CD14-positive monocyte (primary cell): Measurements from ENCODE around the gene BCAP31. TPM values are rescaled to one million over a fixed set of nuclear protein-coding genes. Genes with fewer than 3 reads are reported as not detected.
"Not testable (repeated sequence)": the region's sequence is repeated elsewhere in the genome, so short reads cannot be mapped to it uniquely, and the experiment has no call there.

ENCODE experiments used
- DNase-seq, 3 donors: peaks; one replicate each; pipeline ENCODE4 v3.0.0-alpha.2; 2011 to 2022
- H2AFZ ChIP-seq: 2 replicates; pipeline ENCODE4 v1.6.0; 2012; ENCODE audit warnings: mild to moderate bottlenecking, low read depth, low read length, inconsistent platforms; ENCODE audit not compliant: insufficient read depth, poor library complexity, severe bottlenecking
- H3K27ac ChIP-seq, 2 donors: 1 replicate in 1 of 2; 2 replicates in 1 of 2; pipeline ENCODE4 v1.5.1; 2012 to 2013; ENCODE audit warnings: low read length in 2 of 2, control low read depth in 1 of 2, inconsistent platforms in 1 of 2, low read depth in 1 of 2, mild to moderate bottlenecking in 1 of 2
- H3K27me3 ChIP-seq, 2 donors: one replicate each; pipeline versions ENCODE4 v1.6.0 to v1.6.1; 2011 to 2013; ENCODE audit warnings: low read length in 2 of 2; ENCODE audit not compliant: control insufficient read depth in 2 of 2, insufficient read depth in 2 of 2
- H3K36me3 ChIP-seq, 2 donors: replicated peaks in 1 of 2; 1 replicate in 1 of 2; 2 replicates in 1 of 2; pipeline versions ENCODE4 v1.5.1 to v1.6.1; 2012 to 2013; ENCODE audit warnings: low read length in 2 of 2, control low read depth in 1 of 2, inconsistent platforms in 1 of 2, mild to moderate bottlenecking in 1 of 2; ENCODE audit not compliant: insufficient read depth in 2 of 2, control insufficient read depth in 1 of 2
- H3K4me1 ChIP-seq, 2 donors: 1 replicate in 1 of 2; 2 replicates in 1 of 2; pipeline versions ENCODE4 v1.5.1 to v1.6.1; 2012 to 2013; ENCODE audit warnings: low read length in 2 of 2, control low read depth in 1 of 2, inconsistent platforms in 1 of 2, mild to moderate bottlenecking in 1 of 2, moderate library complexity in 1 of 2; ENCODE audit not compliant: insufficient read depth in 2 of 2, control insufficient read depth in 1 of 2
- H3K4me2 ChIP-seq: replicated peaks from 2 replicates; pipeline ENCODE3; 2012; ENCODE audit warnings: low read length, moderate library complexity, mild to moderate bottlenecking; ENCODE audit not compliant: poor library complexity, severe bottlenecking; ENCODE audit errors: extremely low read depth
- H3K4me3 ChIP-seq, 3 experiments: fragments of 200-600 bp in 1 of 3; sonication (generic) in 1 of 3; replicated peaks in 1 of 3; 1 replicate in 2 of 3; 2 replicates in 1 of 3; pipeline ENCODE4 v1.5.1; 2011 to 2013; ENCODE audit warnings: low read length in 3 of 3, mild to moderate bottlenecking in 3 of 3, control low read depth in 2 of 3, low read depth in 2 of 3, inconsistent platforms in 1 of 3, moderate library complexity in 1 of 3
- H3K79me2 ChIP-seq: 2 replicates; pipeline ENCODE4 v1.6.0; 2012; ENCODE audit warnings: mild to moderate bottlenecking, control low read depth, inconsistent platforms, low read length, moderate library complexity; ENCODE audit not compliant: insufficient read depth
- H3K9ac ChIP-seq: 2 replicates; pipeline ENCODE4 v1.6.0; 2017; ENCODE audit warnings: low read length, mild to moderate bottlenecking; ENCODE audit not compliant: insufficient read depth, poor library complexity, severe bottlenecking
- H3K9me3 ChIP-seq, 2 donors: replicated peaks in 1 of 2; 1 replicate in 1 of 2; 2 replicates in 1 of 2; pipeline versions ENCODE4 v1.5.1 to v1.6.1; 2012 to 2013; ENCODE audit warnings: low read length in 2 of 2, control low read depth in 1 of 2; ENCODE audit not compliant: control insufficient read depth in 1 of 2, insufficient read depth in 1 of 2
- H4K20me1 ChIP-seq: 2 replicates; pipeline ENCODE4 v1.6.0; 2012; ENCODE audit warnings: mild to moderate bottlenecking, low read length, control low read depth, moderate library complexity; ENCODE audit not compliant: insufficient read depth
- H3K27ac Mint-ChIP-seq, 7 donors: one replicate each; pipeline ENCODE4 v1.8.0; 2020; ENCODE audit warnings: mild to moderate bottlenecking in 7 of 7, mixed read lengths in 7 of 7, moderate library complexity in 6 of 7, inconsistent platforms in 2 of 7
- H3K27me3 Mint-ChIP-seq, 3 donors: one replicate each; pipeline ENCODE4 v1.8.0; 2021 to 2022; ENCODE audit warnings: low read depth in 3 of 3, mild to moderate bottlenecking in 3 of 3, mixed read lengths in 3 of 3, moderate library complexity in 3 of 3, inconsistent platforms in 1 of 3
- H3K36me3 Mint-ChIP-seq, 2 donors: one replicate each; pipeline ENCODE4 v1.8.0; 2020; ENCODE audit warnings: mixed read lengths in 2 of 2, inconsistent platforms in 1 of 2, mild to moderate bottlenecking in 1 of 2
- H3K4me1 Mint-ChIP-seq: one replicate; pipeline ENCODE4 v1.8.0; 2020; ENCODE audit warnings: mild to moderate bottlenecking, mixed read lengths
- H3K4me3 Mint-ChIP-seq, 2 donors: one replicate each; pipeline ENCODE4 v1.8.0; 2020; ENCODE audit warnings: mild to moderate bottlenecking in 2 of 2, mixed read lengths in 2 of 2, moderate library complexity in 1 of 2
- H3K9me3 Mint-ChIP-seq, 7 donors: one replicate each; pipeline ENCODE4 v1.8.0; 2020 to 2022; ENCODE audit warnings: mixed read lengths in 7 of 7, mild to moderate bottlenecking in 6 of 7, moderate library complexity in 6 of 7, inconsistent platforms in 2 of 7
- WGBS: methylation state at CpG from one replicate; pipeline ENCODE4 v1.1.5; 2013; ENCODE audit warnings: missing lambda C conversion rate; ENCODE audit not compliant: insufficient coverage; 5-methylcytosine and 5-hydroxymethylcytosine counted together
- intact Hi-C, 2 donors: fragments of 100-400 bp; cut with micrococcal nuclease; formaldehyde crosslinking; loops; one replicate each; pipeline versions ENCODE4 v1.15.0 to v1.15.1; 2023
- polyA plus RNA-seq, 3 donors: library from polyadenylated mRNA; depleted of rRNA in 1 of 3; unstranded in 2 of 3; stranded (reverse) in 1 of 3; fragments of 300-500 nt in 2 of 3; fragments of >200 nt in 1 of 3; fragmentation: Illumina TruSeq in 2 of 3; gene quantifications; 1 replicate in 2 of 3; 2 replicates in 1 of 3; pipeline ENCODE4 v1.2.3, GENCODE V29; 2012 to 2021
- TF ChIP-seq, protein P1 (sequence below): fragments of 200-600 bp; IDR thresholded peaks from one replicate; pipeline ENCODE4 v1.8.0; 2022; ENCODE audit warnings: antibody characterized with exemption, mild to moderate bottlenecking

BCAP31 gene
- polyA plus RNA-seq, 3 donors, result 139 to 294 (median 288) TPM

DNA sequence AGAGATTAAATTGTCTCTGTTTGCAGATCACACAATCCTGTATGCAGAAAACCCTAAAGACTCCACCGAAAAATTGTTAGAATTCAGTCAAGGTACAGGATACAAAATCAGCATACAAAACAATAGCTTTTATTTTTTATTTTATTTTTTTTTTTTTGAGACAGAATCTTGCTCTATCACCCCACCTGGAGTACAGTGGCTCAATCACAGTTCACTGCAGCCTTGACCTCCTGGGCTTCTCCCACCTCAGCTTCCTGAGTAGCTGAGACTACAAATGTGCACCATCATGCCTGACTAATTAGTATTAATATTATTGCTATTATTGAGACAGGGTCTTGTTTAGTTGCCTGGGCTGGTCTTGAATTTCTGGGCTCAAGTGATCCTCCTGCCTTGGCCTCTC lies 30.9 kb upstream of the BCAP31 start:
- TF ChIP-seq, protein P1, sequence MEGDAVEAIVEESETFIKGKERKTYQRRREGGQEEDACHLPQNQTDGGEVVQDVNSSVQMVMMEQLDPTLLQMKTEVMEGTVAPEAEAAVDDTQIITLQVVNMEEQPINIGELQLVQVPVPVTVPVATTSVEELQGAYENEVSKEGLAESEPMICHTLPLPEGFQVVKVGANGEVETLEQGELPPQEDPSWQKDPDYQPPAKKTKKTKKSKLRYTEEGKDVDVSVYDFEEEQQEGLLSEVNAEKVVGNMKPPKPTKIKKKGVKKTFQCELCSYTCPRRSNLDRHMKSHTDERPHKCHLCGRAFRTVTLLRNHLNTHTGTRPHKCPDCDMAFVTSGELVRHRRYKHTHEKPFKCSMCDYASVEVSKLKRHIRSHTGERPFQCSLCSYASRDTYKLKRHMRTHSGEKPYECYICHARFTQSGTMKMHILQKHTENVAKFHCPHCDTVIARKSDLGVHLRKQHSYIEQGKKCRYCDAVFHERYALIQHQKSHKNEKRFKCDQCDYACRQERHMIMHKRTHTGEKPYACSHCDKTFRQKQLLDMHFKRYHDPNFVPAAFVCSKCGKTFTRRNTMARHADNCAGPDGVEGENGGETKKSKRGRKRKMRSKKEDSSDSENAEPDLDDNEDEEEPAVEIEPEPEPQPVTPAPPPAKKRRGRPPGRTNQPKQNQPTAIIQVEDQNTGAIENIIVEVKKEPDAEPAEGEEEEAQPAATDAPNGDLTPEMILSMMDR, result no peak
- WGBS, result no CpG with 5 or more reads among the region's 1 CpG
- H2AFZ ChIP-seq, result no peak overlapping the region
- intact Hi-C loops, result no loop called here
- peaks cover 1 to 16% (median 2%) of the 10 kb centered on the region in 3 donors for H3K27me3 Mint-ChIP-seq
- no peak overlapping the region for H3K9ac ChIP-seq
- peaks cover 5% of the 10 kb centered on the region for H3K4me1 Mint-ChIP-seq
- H3K79me2 ChIP-seq, result no peaks in the 10 kb centered on the region
- H3K27me3 ChIP-seq, result peaks cover 0 to 17% of the 10 kb centered on the region in 2 donors
- H3K36me3 ChIP-seq, result no peaks in the 10 kb centered on the region
- peaks cover 0 to 7% of the 10 kb centered on the region in 2 donors for H3K9me3 ChIP-seq
- H3K27ac Mint-ChIP-seq, result no peak overlapping the region
- no peak for DNase-seq
- no peak overlapping the region for H3K4me2 ChIP-seq
- no peak overlapping the region for H3K27ac ChIP-seq
- H3K4me3 ChIP-seq, result no peak overlapping the region
- no peaks in the 10 kb centered on the region for H4K20me1 ChIP-seq
- no peak overlapping the region for H3K4me3 Mint-ChIP-seq
- H3K4me1 ChIP-seq, result no peaks in the 10 kb centered on the region
- no peaks in the 10 kb centered on the region for H3K36me3 Mint-ChIP-seq
- H3K9me3 Mint-ChIP-seq, result peaks cover 0 to 11% (median 0%) of the 10 kb centered on the region in 7 donors

DNA sequence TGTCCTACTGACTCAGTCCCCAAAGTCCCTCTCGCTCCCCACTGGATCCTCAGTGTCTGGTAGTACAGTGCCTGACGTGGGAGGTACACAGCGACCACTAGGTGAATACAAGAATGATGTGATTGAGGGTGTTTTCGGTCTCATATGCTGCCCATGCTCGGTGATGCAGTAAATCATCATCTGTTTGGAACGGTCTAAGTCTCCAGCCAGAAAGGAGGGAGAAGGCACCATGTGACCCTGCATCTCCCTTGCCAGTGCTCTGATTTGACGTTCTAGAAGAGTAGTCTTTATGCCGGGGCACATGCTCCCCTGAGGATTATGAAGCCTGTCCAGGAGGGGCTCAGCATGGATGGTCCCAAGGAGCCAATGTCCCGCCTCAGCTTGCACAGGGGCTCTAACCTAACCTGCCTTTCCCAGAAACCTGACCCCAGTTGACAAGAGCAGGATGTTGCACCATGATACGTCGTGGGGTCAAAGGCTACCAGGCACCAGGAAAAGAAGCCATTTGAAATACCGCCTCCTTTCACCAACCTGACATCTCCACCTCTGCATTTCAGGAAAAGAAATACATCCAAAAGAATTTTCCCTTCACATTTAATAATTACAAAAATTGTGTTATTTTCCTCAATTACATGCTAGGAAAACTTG lies 26.1 kb upstream of the BCAP31 start:
- Histone ChIP-seq H3K4me2 (no peak overlapping the region), H4K20me1 (no peaks in the 10 kb centered on the region), H3K4me1 (no peaks in the 10 kb centered on the region), H3K9me3 (no peaks in the 10 kb centered on the region), H3K4me3 (no peak overlapping the region), H3K27me3 (peaks cover 0 to 8% of the 10 kb centered on the region in 2 donors), H2AFZ (no peak overlapping the region), H3K36me3 (no peaks in the 10 kb centered on the region), H3K9ac (no peak overlapping the region), H3K27ac (no peak overlapping the region), H3K79me2 (no peaks in the 10 kb centered on the region)
- Mint-ChIP-seq H3K27me3 (peaks cover 2 to 36% (median 14%) of the 10 kb centered on the region in 3 donors), H3K27ac (no peak overlapping the region), H3K4me1 (peaks cover 2% of the 10 kb centered on the region), H3K4me3 (no peak overlapping the region), H3K36me3 (no peaks in the 10 kb centered on the region), H3K9me3 (peaks cover 0 to 12% (median 0%) of the 10 kb centered on the region in 7 donors)
- DNase-seq, result peak in 1 of 3 donors; percentile 0
- WGBS, result 100% methylated on average over 3 of the region's 12 CpGs
- intact Hi-C loops, result no loop called here
- TF ChIP-seq, protein P1, result no peak

DNA sequence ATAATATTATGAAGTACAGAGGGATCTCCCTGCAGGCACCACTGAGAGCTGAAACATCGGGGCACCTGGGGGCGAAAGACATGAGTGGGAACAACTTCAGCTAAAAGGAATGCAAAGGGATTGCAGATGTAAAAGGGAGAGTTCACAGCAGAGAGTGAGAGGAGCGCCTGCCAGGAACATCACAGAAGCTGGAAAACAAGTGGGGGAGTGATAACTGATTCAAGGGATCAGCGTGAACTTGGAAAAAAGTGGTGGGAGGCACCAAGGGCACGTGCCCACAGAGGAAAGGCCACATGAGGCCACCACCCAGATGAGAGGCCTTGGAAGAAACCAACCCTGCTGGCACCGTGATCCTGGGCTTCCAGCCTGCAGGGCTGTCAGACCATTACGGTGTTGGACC lies 24.8 kb upstream of the BCAP31 start:
- H2AFZ ChIP-seq, intact Hi-C loops, H3K9me3 ChIP-seq, H3K9ac ChIP-seq, H3K36me3 ChIP-seq, H3K27ac ChIP-seq, H3K27me3 ChIP-seq, H4K20me1 ChIP-seq, H3K4me3 Mint-ChIP-seq, H3K79me2 ChIP-seq, H3K4me2 ChIP-seq, H3K4me1 ChIP-seq, H3K4me3 ChIP-seq, DNase-seq, H3K36me3 Mint-ChIP-seq: not testable (repeated sequence)
- Mint-ChIP-seq H3K4me1 (peaks cover 10% of the 10 kb centered on the region), H3K9me3 (peaks cover 0 to 12% (median 0%) of the 10 kb centered on the region in 7 donors), H3K27ac (peak overlapping the region in 1 of 7 donors; percentile 63), H3K27me3 (peaks cover 2 to 44% (median 23%) of the 10 kb centered on the region in 3 donors)
- WGBS, result 83% methylated on average over 3 of the region's 7 CpGs
